ENCODE results near the gene TAGLN3.
A peak's percentile ranks its signal among the peaks of the same experiment; 100 is the strongest.

Gene TAGLN3

DNA sequence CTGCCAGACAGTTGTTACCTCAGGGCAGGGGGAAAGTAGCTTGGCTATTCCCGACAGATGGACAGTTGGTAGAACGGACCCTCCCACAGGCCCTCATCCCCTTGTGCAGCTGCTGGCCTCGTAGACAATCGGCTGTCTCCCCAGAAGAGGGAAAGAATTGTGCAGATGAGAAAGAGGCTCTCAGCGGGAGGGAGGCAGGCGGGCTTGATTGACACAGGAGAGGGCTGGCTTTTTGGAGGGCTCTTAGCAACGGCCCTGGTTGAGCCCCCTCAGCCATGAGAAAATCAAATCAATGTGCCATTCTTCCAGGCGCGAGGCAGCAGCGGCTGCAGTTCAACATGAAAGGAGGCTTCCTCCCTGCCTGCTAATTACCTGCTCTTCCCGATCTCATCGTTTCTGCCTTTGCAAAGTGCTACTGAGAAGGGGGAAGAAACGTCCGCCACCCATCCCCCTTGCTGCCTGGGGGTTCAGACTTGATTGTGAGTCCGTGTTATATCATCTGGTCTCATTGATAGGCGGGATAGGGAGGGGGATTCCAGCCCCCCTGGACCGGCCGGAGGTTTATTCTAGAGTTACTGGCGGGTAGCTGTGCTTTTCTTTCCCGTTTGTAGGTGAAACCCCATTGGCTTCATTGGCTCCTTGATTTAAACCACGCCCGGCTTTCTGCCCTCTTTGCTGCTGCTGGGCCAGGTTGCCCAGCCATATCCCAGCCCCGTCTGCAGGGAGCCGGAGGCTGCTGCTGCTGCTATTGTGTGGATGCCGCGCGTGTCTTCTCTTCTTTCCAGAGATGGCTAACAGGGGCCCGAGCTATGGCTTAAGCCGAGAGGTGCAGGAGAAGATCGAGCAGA is at the start of gene TAGLN3:
Gene TAGLN3, plus strand, starts transcription at position 287 of the 848 bp plus-strand sequence. Its CDS starts 501 bp downstream, at position 788.
- Histone ChIP-seq H3K4me1 (ENCODE audit: insufficient read depth, low read length) (peaks cover 55% of the 10 kb centered on the region), H3K27me3 (ENCODE audit: insufficient read depth, low read length) (no peaks in the 10 kb centered on the region), H3K36me3 (ENCODE audit: insufficient read depth, low read length) (peaks cover 34% of the 10 kb centered on the region), H3K9me3 (ENCODE audit: low read length) (no peaks in the 10 kb centered on the region), H3K4me3 (ENCODE audit: low read length) (peak within 1 kb of the TSS; percentile 84), H2AFZ (ENCODE audit: low read depth, low read length) (no peak within 1 kb of the TSS)

DNA sequence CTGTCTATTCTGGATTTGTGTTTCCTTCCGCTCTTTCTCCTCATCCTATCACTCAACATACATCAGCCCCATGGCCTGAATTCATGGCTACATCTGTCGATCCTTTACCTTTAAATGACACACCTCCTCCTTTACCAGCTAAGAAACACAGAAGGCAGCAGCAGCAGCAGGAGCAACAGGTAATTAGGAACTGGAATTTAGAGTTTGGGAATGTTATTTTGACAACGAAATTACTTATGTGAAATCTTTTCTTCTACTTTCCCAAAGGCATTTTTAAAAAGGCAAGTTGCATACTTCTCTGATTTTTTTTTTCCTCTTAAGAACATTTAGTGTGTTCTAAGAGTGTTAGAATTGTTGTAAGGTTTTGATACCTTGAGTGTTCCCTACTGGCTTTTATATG is 49.0 kb upstream of the TAGLN3 start:
- no peaks in the 10 kb centered on the region for H3K36me3 ChIP-seq (ENCODE audit: insufficient read depth, low read length)
- no peaks in the 10 kb centered on the region for H3K27me3 ChIP-seq (ENCODE audit: insufficient read depth, low read length)
- H2AFZ ChIP-seq (ENCODE audit: low read depth, low read length): no peak overlapping the region
- no peaks in the 10 kb centered on the region for H3K9me3 ChIP-seq (ENCODE audit: low read length)
- peaks cover 9% of the 10 kb centered on the region for H3K4me1 ChIP-seq (ENCODE audit: insufficient read depth, low read length)
- H3K4me3 ChIP-seq (ENCODE audit: low read length): no peak overlapping the region

DNA sequence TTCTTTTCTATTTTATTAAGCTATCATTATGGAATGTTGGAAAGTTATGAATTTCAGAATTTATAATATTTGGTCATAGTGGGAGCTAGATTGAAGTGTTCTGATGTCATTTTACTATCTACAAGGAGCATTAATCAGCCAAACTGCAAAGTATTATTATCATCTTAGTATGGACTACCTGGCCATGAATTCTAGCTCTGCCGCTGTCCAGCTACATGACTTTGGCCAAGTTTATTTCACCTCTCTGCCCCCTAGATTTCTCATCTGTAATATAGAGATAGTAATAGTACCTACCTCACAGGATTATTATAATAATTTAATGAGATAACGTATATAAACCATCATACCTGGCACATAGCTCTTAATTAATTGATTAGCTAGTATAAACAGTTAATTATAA is 47.7 kb upstream of the TAGLN3 start:
- H2AFZ ChIP-seq (ENCODE audit: low read depth, low read length): no peak overlapping the region

DNA sequence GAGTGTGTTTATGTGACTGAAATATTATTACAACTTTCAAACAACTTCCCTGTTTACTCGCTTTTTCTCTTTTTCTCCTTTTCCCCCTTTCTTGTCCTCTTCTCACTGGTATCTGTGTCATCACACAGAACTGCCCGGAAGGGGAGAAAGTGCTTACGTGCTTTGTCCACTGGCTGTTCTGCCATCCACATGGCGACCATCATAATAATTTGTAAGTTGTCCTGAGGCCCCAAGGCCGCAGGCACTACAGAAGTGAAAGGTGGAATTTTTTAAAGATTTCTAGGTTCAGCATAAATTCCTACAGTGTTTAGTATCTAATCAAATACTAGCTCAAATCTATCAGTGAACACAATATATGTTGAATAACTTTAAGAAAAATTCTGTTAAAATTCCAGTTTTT is 46.6 kb upstream of the TAGLN3 start:
- no peak overlapping the region for H2AFZ ChIP-seq (ENCODE audit: low read depth, low read length)
- no peaks in the 10 kb centered on the region for H3K36me3 ChIP-seq (ENCODE audit: insufficient read depth, low read length)

More for the DNA sequence above, 47.7 kb upstream of the TAGLN3 start:
- Histone ChIP-seq H3K27me3 (ENCODE audit: insufficient read depth, low read length) (no peaks in the 10 kb centered on the region), H3K4me3 (ENCODE audit: low read length) (no peak overlapping the region), H3K9me3 (ENCODE audit: low read length) (no peaks in the 10 kb centered on the region), H3K4me1 (ENCODE audit: insufficient read depth, low read length) (peaks cover 9% of the 10 kb centered on the region), H3K36me3 (ENCODE audit: insufficient read depth, low read length) (no peaks in the 10 kb centered on the region)

DNA sequence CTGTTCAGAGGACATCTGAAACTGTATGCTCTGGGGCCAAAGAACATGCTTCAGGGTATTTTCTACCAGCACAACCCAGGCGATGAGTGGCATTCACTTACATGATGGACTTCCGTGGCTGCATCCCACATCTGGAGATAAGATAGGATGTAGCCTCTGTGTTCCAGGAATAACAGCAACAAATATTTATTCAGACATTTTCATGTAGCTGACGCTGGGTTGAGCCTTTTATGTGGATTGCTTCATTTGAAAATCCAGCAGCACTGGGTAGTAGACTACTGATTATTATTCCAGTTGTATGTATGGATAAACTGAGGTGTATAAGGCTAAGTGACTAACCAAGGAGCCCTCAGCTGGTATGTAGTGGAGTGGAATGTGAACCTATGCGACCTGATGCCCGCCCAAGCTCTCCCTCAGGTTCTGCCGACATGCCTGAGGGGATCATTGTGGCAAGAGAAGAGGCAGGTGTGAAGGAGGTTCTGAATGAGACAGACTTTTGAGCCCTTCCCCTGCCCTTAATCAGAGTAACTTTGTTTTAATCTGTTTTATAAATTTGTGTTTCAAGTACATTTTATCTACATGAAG is 45.8 kb upstream of the TAGLN3 start:
- Histone ChIP-seq H2AFZ (ENCODE audit: low read depth, low read length) (no peak overlapping the region), H3K27me3 (ENCODE audit: insufficient read depth, low read length) (no peaks in the 10 kb centered on the region), H3K36me3 (ENCODE audit: insufficient read depth, low read length) (no peaks in the 10 kb centered on the region), H3K4me1 (ENCODE audit: insufficient read depth, low read length) (peaks cover 19% of the 10 kb centered on the region), H3K9me3 (ENCODE audit: low read length) (no peaks in the 10 kb centered on the region), H3K4me3 (ENCODE audit: low read length) (no peak overlapping the region)

More for the DNA sequence above, 46.6 kb upstream of the TAGLN3 start:
- no peak overlapping the region for H3K4me3 ChIP-seq (ENCODE audit: low read length)
- H3K4me1 ChIP-seq (ENCODE audit: insufficient read depth, low read length): peaks cover 15% of the 10 kb centered on the region
- no peaks in the 10 kb centered on the region for H3K27me3 ChIP-seq (ENCODE audit: insufficient read depth, low read length)
- no peaks in the 10 kb centered on the region for H3K9me3 ChIP-seq (ENCODE audit: low read length)

DNA sequence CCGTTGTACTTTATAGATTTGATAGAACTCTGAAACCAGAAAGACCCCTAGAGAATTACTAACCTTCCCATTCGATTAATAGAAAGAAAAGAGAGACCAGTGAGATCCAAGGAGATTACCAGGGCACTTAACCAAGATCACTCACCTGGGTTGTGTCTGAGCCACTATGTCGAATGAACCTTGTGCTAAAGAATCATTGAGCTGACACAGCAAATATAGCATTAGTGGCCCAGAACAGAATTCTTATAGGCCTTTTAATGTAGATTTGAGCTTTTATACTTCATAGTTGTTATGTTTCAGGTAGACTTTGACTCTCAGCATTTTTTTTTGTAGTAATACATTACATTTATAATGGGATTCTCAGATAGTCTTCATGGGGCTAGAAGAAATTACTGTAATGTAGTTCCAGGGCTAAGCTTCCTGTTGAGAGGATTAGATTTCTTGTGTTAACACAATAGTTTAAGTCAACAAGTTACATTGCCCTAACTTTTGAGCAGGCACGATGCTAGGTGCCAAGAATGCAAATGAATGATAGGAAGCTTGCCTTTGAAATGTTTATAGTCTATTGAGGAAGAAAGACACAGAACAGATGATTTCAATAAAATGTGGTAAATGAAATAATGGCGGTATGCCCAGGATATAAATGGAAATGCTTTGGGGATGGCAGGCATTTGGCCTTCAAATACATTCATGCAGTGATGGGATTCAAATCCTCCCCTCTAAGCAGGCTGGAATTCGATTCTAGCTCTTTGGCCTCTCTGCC is 44.3 kb upstream of the TAGLN3 start:
- H3K9me3 ChIP-seq (ENCODE audit: low read length): no peaks in the 10 kb centered on the region
- no peak overlapping the region for H3K4me3 ChIP-seq (ENCODE audit: low read length)
- H3K27me3 ChIP-seq (ENCODE audit: insufficient read depth, low read length): no peaks in the 10 kb centered on the region
- peaks cover 32% of the 10 kb centered on the region for H3K4me1 ChIP-seq (ENCODE audit: insufficient read depth, low read length)
- H2AFZ ChIP-seq (ENCODE audit: low read depth, low read length): no peak overlapping the region
- H3K36me3 ChIP-seq (ENCODE audit: insufficient read depth, low read length): no peaks in the 10 kb centered on the region

DNA sequence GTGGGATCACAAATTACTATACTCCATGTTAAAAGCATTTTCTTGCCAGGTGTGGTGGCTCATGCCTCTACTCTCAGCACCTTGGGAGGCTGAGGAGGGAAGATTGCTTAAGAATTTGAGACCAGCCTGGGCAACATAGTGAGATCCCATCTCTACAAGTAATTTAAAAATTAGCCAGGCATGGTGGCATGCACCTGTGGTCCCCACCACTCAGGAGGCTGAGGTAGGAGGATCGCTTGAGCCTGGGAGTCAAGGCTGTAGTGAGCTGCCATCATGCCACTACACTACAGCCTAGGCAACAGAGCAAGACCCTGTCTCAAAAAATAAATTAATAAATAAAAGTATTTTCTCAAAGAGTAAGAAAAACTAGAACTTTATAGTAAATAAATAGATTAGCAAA is 42.8 kb upstream of the TAGLN3 start:
- H3K4me1 ChIP-seq (ENCODE audit: insufficient read depth, low read length): peaks cover 32% of the 10 kb centered on the region
- no peaks in the 10 kb centered on the region for H3K27me3 ChIP-seq (ENCODE audit: insufficient read depth, low read length)
- H3K9me3 ChIP-seq (ENCODE audit: low read length): no peaks in the 10 kb centered on the region
- H3K4me3 ChIP-seq (ENCODE audit: low read length): no peak overlapping the region
- no peak overlapping the region for H2AFZ ChIP-seq (ENCODE audit: low read depth, low read length)
- no peaks in the 10 kb centered on the region for H3K36me3 ChIP-seq (ENCODE audit: insufficient read depth, low read length)

DNA sequence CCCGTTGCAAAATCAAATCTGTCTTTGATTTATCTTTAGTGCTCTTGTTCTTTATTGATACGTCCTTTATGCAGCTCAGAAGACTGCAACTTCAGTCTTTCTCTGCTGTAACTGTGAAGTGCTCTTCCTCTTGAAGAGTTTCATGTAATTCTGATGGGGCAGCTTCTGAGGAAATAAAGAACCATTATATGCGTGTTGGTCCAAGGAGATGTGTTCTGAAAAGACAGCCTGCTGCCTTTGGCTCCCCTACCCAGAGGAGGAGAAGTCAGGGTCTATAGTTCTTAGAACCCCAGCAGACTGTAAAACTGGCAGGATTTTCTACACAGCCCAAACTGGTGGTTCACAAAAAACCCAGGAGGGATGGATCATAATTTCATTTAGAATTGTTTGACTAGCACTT is 42.3 kb upstream of the TAGLN3 start:
- no peaks in the 10 kb centered on the region for H3K27me3 ChIP-seq (ENCODE audit: insufficient read depth, low read length)
- H3K4me1 ChIP-seq (ENCODE audit: insufficient read depth, low read length): peaks cover 33% of the 10 kb centered on the region
- no peak overlapping the region for H2AFZ ChIP-seq (ENCODE audit: low read depth, low read length)
- H3K36me3 ChIP-seq (ENCODE audit: insufficient read depth, low read length): no peaks in the 10 kb centered on the region
- H3K4me3 ChIP-seq (ENCODE audit: low read length): no peak overlapping the region
- no peaks in the 10 kb centered on the region for H3K9me3 ChIP-seq (ENCODE audit: low read length)

DNA sequence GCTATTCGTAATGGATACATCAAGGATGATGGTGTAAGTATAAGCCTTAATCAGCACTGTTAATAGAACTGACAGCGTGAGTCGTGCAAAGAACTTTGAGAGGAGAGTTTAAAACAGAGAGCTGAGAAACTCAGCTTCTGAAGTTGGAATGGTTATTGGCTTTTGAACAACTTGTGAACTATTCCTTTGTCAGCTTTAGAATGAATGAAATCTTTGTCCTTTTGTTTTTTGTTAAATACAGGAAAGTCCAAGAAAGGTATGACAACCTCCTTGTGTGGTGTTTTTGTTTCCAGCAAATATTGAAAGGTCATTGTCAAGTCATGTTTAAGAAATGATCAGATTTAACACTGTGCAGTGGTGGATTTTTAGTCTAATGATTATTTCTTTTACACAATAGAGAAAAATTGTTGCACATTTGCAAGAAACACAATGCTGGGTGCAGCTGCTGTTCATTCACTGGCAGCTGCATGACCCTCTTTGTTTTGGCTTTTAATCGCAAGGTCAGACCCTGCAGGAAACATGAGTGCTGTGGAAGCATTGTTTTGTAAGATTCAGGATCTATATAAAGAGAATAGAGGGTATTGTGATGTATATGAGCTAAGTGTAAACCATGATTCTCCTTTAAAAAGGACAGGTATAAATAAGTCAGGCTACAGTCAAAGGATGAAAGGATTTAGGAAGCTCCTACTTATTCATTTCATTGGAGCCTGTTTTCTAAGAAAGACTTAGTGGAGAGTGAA is 41.6 kb upstream of the TAGLN3 start:
- Histone ChIP-seq H3K4me1 (ENCODE audit: insufficient read depth, low read length) (peaks cover 40% of the 10 kb centered on the region), H3K4me3 (ENCODE audit: low read length) (no peak overlapping the region), H2AFZ (ENCODE audit: low read depth, low read length) (no peak overlapping the region), H3K36me3 (ENCODE audit: insufficient read depth, low read length) (no peaks in the 10 kb centered on the region), H3K9me3 (ENCODE audit: low read length) (no peaks in the 10 kb centered on the region), H3K27me3 (ENCODE audit: insufficient read depth, low read length) (no peaks in the 10 kb centered on the region)

DNA sequence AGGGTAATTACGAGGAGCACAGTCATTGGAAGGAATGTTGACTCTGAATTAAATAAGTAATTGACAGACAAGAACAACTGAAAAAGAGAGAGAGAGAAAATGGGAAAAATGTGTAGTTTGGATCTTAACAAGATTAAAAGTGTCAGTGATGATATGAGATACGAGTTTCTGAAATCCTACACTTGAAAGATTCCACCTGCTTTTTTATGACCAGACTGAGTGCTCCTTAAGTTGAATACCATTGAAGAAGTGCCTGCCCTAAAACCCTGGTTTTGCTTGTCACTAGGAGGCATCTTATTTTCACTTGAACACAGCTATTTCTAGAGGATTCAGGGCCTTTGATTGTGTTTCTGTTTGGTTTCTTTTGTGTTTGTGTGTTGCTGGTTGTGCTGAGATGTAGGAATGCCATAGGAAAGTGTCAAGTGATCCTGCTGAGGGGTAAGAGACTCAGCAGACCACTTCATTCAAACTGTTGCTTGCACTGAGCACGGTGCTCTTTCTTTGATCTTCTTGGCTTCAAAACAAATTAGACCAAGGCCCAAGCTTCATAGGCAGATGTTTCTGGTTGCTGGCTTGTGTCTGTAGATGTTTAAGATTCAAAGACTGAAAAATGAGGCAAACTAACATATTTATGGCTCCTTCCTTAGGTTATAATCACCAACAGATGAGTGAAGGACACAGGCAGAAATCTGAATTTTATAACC is 37.1 kb upstream of the TAGLN3 start:
- H3K9me3 ChIP-seq (ENCODE audit: low read length): no peaks in the 10 kb centered on the region
- H2AFZ ChIP-seq (ENCODE audit: low read depth, low read length): no peak overlapping the region
- H3K4me3 ChIP-seq (ENCODE audit: low read length): no peak overlapping the region
- H3K4me1 ChIP-seq (ENCODE audit: insufficient read depth, low read length): peaks cover 34% of the 10 kb centered on the region
- H3K36me3 ChIP-seq (ENCODE audit: insufficient read depth, low read length): no peaks in the 10 kb centered on the region
- H3K27me3 ChIP-seq (ENCODE audit: insufficient read depth, low read length): no peaks in the 10 kb centered on the region

DNA sequence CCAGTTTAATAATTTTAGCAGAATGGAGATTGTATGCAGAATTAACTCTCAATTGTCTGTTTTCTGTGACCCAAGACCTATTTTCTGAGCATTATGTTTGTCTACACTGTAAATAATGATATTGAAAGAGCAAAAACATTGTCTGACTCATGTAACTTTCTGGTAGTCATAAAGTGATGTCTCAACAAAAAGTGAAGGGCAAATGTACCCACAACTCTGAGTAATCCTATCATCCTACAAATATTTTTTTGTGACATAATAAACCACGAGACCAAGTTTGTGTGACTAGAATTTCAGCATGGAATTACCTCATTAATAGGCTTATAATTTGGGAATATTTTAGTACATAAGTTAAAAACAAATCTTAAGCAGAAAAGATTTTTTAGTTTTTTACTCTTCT is 35.3 kb upstream of the TAGLN3 start:
- Histone ChIP-seq H3K36me3 (ENCODE audit: insufficient read depth, low read length) (no peaks in the 10 kb centered on the region), H3K4me1 (ENCODE audit: insufficient read depth, low read length) (peaks cover 19% of the 10 kb centered on the region), H3K27me3 (ENCODE audit: insufficient read depth, low read length) (no peaks in the 10 kb centered on the region), H3K4me3 (ENCODE audit: low read length) (no peak overlapping the region), H2AFZ (ENCODE audit: low read depth, low read length) (no peak overlapping the region), H3K9me3 (ENCODE audit: low read length) (no peaks in the 10 kb centered on the region)

DNA sequence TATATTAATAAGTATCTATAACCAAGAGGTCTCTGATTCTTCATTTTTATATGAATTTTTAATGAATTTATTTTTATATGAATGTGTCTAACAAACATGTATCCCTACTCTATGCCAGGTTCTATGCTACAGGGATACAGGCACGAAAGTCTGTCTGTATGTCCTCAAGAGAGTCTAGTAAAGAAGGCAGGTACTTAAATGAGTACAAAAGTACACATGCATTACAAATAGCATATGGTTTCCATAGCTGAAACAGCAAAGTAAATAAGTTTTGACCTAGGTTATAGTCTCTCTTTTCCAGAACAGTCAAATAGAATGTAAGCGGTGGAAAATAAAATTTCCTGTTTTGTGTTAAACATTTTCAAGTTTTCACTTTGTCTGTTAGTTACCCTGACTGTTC is 33.2 kb upstream of the TAGLN3 start:
- no peaks in the 10 kb centered on the region for H3K27me3 ChIP-seq (ENCODE audit: insufficient read depth, low read length)
- H3K4me1 ChIP-seq (ENCODE audit: insufficient read depth, low read length): peaks cover 11% of the 10 kb centered on the region
- H3K9me3 ChIP-seq (ENCODE audit: low read length): no peaks in the 10 kb centered on the region
- H3K36me3 ChIP-seq (ENCODE audit: insufficient read depth, low read length): no peaks in the 10 kb centered on the region
- H3K4me3 ChIP-seq (ENCODE audit: low read length): no peak overlapping the region
- H2AFZ ChIP-seq (ENCODE audit: low read depth, low read length): no peak overlapping the region
